PC-3 (cell line): ENCODE results near the gene UGCG.

Experiments
- CTCF ChIP-seq: fragments of 300-600 bp; sonication (generic); conservative IDR thresholded peaks from 2 replicates; pipeline ENCODE4 v1.5.1; 2017; ENCODE audit warnings: antibody characterized with exemption, low read depth, mild to moderate bottlenecking, low read length
- EZH2 ChIP-seq: fragments of 300-600 bp; sonication (generic); IDR thresholded peaks from one replicate; pipeline ENCODE4 v1.6.1; 2017; ENCODE audit warnings: antibody characterized with exemption, mild to moderate bottlenecking, low read length; ENCODE audit not compliant: unreplicated experiment

DNA sequence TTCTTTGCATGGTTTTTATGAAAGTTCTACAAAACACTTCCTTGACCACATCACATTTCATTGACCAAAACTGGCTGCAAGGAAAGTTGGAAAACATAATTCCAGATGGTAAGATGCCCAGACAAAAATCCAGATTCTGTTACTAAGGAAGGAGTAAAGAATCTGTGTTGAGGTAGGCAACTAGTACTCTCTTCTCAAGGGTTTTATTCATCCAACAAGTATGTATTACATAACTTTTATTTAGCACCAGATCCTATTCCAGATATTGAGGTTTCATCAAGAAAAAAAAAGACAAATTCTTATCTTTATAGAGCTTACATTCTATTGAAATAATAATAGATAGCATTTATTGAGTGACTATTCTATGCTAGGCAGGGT lies 43.2 kb upstream of the UGCG start:
- no peak for TF ChIP-seq CTCF
- TF ChIP-seq EZH2 = no peak
